HG02870 (cell line): ENCODE measurements around the gene ERMAP.

Source experiments
- ATAC-seq: cut with Tn5 transposase; IDR thresholded peaks from one replicate; pipeline ENCODE4 v1.9.1; 2021; ENCODE audit warnings: mild to moderate bottlenecking, moderate library complexity; ENCODE audit not compliant: unreplicated experiment

Gene ERMAP

GRCh38 chr1:42816585-42817439 is at the start of gene ERMAP, which contains the start of gene SVBP:
Gene ERMAP, plus strand, starts transcription at chr1:42817122. Its CDS starts 13,327 bp downstream, at chr1:42830449.
Gene SVBP, minus strand, starts transcription at chr1:42817397. Its CDS starts 853 bp downstream, at chr1:42816544.
- ATAC-seq: peak; percentile 79

GRCh38 chr1:42767510-42768000 is 49.4 kb upstream of the ERMAP start:
- ATAC-seq: peak; percentile 21

- no peak for ATAC-seq
Measured at GRCh38 chr1:42768172-42768571, 48.8 kb upstream of the ERMAP start.

GRCh38 chr1:42769811-42770210 is 47.1 kb upstream of the ERMAP start:
- no peak for ATAC-seq

GRCh38 chr1:42773420-42773819 is 43.5 kb upstream of the ERMAP start:
- no peak for ATAC-seq

- ATAC-seq: no peak
Measured at GRCh38 chr1:42774928-42775526, 41.9 kb upstream of the ERMAP start.

- ATAC-seq: no peak
Measured at GRCh38 chr1:42776502-42776901, 40.4 kb upstream of the ERMAP start.

- no peak for ATAC-seq
Measured at GRCh38 chr1:42777852-42778251, 39.1 kb upstream of the ERMAP start.

- ATAC-seq: no peak
Measured at GRCh38 chr1:42779725-42780124, 37.2 kb upstream of the ERMAP start.

- ATAC-seq: no peak
Measured at GRCh38 chr1:42780176-42780575, 36.7 kb upstream of the ERMAP start.

GRCh38 chr1:42783092-42783491 is 33.8 kb upstream of the ERMAP start:
- ATAC-seq: no peak

- no peak for ATAC-seq
Measured at GRCh38 chr1:42784547-42784945, 32.4 kb upstream of the ERMAP start.

- ATAC-seq: no peak
Measured at GRCh38 chr1:42784946-42785693, 31.8 kb upstream of the ERMAP start, which contains the start of gene TMEM269. Gene TMEM269, plus strand, starts transcription at chr1:42784991. Its CDS starts 4,903 bp downstream, at chr1:42789894.

- no peak for ATAC-seq
Measured at GRCh38 chr1:42786097-42786496, 30.8 kb upstream of the ERMAP start.

GRCh38 chr1:42788021-42788420 is 28.9 kb upstream of the ERMAP start:
- no peak for ATAC-seq

- ATAC-seq: no peak
Measured at GRCh38 chr1:42793824-42794223, 23.1 kb upstream of the ERMAP start.

- ATAC-seq: no peak
Measured at GRCh38 chr1:42797414-42797813, 19.5 kb upstream of the ERMAP start.

- no peak for ATAC-seq
Measured at GRCh38 chr1:42797979-42798378, 18.9 kb upstream of the ERMAP start.

- ATAC-seq: no peak
Measured at GRCh38 chr1:42801832-42802473, 15.0 kb upstream of the ERMAP start.

GRCh38 chr1:42806171-42806570 is 10.8 kb upstream of the ERMAP start:
- ATAC-seq: no peak

GRCh38 chr1:42806593-42806992 is 10.3 kb upstream of the ERMAP start:
- no peak for ATAC-seq
